MM.1S (cell line): ENCODE measurements around the gene GNAS-AS1.

Experiments used
- DNase-seq: peaks from one replicate; pipeline ENCODE4 v3.0.0-alpha.2; 2015
- H2AFZ ChIP-seq: fragments of 300-600 bp; sonication (generic); 2 replicates; pipeline ENCODE4 v1.6.0; 2016; ENCODE audit warnings: antibody characterized with exemption, low read length
- H3F3A ChIP-seq: fragments of 300-600 bp; sonication (generic); 2 replicates; pipeline ENCODE4 v1.6.1; 2016; ENCODE audit warnings: mild to moderate bottlenecking, antibody characterized with exemption, low read length, moderate library complexity, mixed read lengths; ENCODE audit not compliant: insufficient read depth
- H3K27ac ChIP-seq: fragments of 300-600 bp; sonication (generic); 2 replicates; pipeline ENCODE4 v1.5.1; 2016; ENCODE audit warnings: mild to moderate bottlenecking, low read length
- H3K27me3 ChIP-seq: fragments of 300-600 bp; sonication (generic); replicated peaks from 2 replicates; pipeline ENCODE4 v1.6.0; 2016; ENCODE audit warnings: low read length; ENCODE audit not compliant: insufficient read depth
- H3K36me3 ChIP-seq: fragments of 300-600 bp; sonication (generic); replicated peaks from 2 replicates; pipeline ENCODE4 v1.6.1; 2016; ENCODE audit warnings: mild to moderate bottlenecking, low read length, mixed read lengths; ENCODE audit not compliant: insufficient read depth
- H3K4me1 ChIP-seq: fragments of 300-600 bp; sonication (generic); 2 replicates; pipeline ENCODE4 v1.6.1; 2016; ENCODE audit warnings: low read length, mixed read lengths
- H3K4me2 ChIP-seq: fragments of 300-600 bp; sonication (generic); 2 replicates; pipeline ENCODE4 v1.6.0; 2016; ENCODE audit warnings: low read depth, low read length
- H3K4me3 ChIP-seq: fragments of 300-600 bp; sonication (generic); 2 replicates; pipeline ENCODE4 v1.5.1; 2016; ENCODE audit warnings: low read length, mixed read lengths
- H3K79me2 ChIP-seq: fragments of 300-600 bp; sonication (generic); 2 replicates; pipeline ENCODE4 v1.6.1; 2016; ENCODE audit warnings: mixed run types, low read length, mixed read lengths
- H3K9ac ChIP-seq: fragments of 300-600 bp; sonication (generic); 2 replicates; pipeline ENCODE4 v1.6.1; 2016; ENCODE audit warnings: low read length, mixed read lengths
- H3K9me2 ChIP-seq: fragments of 300-600 bp; sonication (generic); replicated peaks from 2 replicates; pipeline ENCODE4 v1.6.1; 2016; ENCODE audit warnings: mild to moderate bottlenecking, low read length, mixed read lengths; ENCODE audit not compliant: insufficient read depth
- H3K9me3 ChIP-seq: fragments of 300-600 bp; sonication (generic); replicated peaks from 2 replicates; pipeline ENCODE4 v1.6.1; 2016; ENCODE audit warnings: mild to moderate bottlenecking, low read length, mixed read lengths; ENCODE audit not compliant: insufficient read depth
- H4K20me1 ChIP-seq: fragments of 300-600 bp; sonication (generic); 2 replicates; pipeline ENCODE4 v1.6.1; 2016; ENCODE audit warnings: mild to moderate bottlenecking, low read length, moderate library complexity, mixed read lengths; ENCODE audit not compliant: insufficient read depth
- CTCF ChIP-seq: fragments of 300-600 bp; sonication (generic); IDR thresholded peaks from 2 replicates; pipeline ENCODE4 v1.5.1; 2016; ENCODE audit warnings: antibody characterized with exemption, low read length, mixed read lengths
- EZH2 ChIP-seq: fragments of 300-600 bp; sonication (generic); optimal IDR thresholded peaks from 2 replicates; pipeline ENCODE3; 2017; ENCODE audit warnings: low read depth, mild to moderate bottlenecking, antibody characterized with exemption, low read length, mixed read lengths
- EZH2phosphoT487 ChIP-seq: fragments of 300-600 bp; sonication (generic); IDR thresholded peaks from 2 replicates; pipeline ENCODE4 v1.6.1; 2018; ENCODE audit warnings: antibody characterized with exemption, low read length

GNAS-AS1 gene

GRCh38 chr20:58810879-58811250 lies 39.8 kb downstream of the GNAS-AS1 start:
- Histone ChIP-seq H3K9me3 (no peaks in the 10 kb centered on the region), H3K36me3 (no peaks in the 10 kb centered on the region), H2AFZ (no peak overlapping the region), H3K9me2 (no peaks in the 10 kb centered on the region), H3F3A (no peaks in the 10 kb centered on the region), H3K4me2 (no peak overlapping the region), H3K4me3 (no peak overlapping the region), H3K79me2 (no peaks in the 10 kb centered on the region), H3K27me3 (peaks cover 85% of the 10 kb centered on the region), H3K9ac (no peak overlapping the region), H3K27ac (no peak overlapping the region), H3K4me1 (no peaks in the 10 kb centered on the region), H4K20me1 (no peaks in the 10 kb centered on the region)
- TF ChIP-seq CTCF (no peak), EZH2phosphoT487 (no peak), EZH2 (no peak)
- no peak for DNase-seq

- H3K36me3 ChIP-seq, result no peaks in the 10 kb centered on the region
- H3K79me2 ChIP-seq, result no peaks in the 10 kb centered on the region
- H3K4me1 ChIP-seq, result no peaks in the 10 kb centered on the region
- H3K27me3 ChIP-seq, result peaks cover 90% of the 10 kb centered on the region
- H2AFZ ChIP-seq, result no peak overlapping the region
- H3K27ac ChIP-seq, result no peak overlapping the region
- H3F3A ChIP-seq, result no peaks in the 10 kb centered on the region
- H3K9me3 ChIP-seq, result no peaks in the 10 kb centered on the region
- TF ChIP-seq CTCF (no peak), EZH2 (no peak), EZH2phosphoT487 (no peak)
- no peaks in the 10 kb centered on the region for H4K20me1 ChIP-seq
- no peak overlapping the region for H3K9ac ChIP-seq
- no peaks in the 10 kb centered on the region for H3K9me2 ChIP-seq
- H3K4me3 ChIP-seq, result no peak overlapping the region
- no peak for DNase-seq
- no peak overlapping the region for H3K4me2 ChIP-seq
These were observed 40.4 kb downstream of the GNAS-AS1 start for GRCh38 chr20:58810116-58810878.

GRCh38 chr20:58808271-58809046 lies 42.2 kb downstream of the GNAS-AS1 start:
- no peak overlapping the region for H2AFZ ChIP-seq
- no peak overlapping the region for H3K9ac ChIP-seq
- H3K36me3 ChIP-seq, result no peaks in the 10 kb centered on the region
- H3K27me3 ChIP-seq, result peaks cover 100% of the 10 kb centered on the region
- no peak overlapping the region for H3K4me2 ChIP-seq
- H3K27ac ChIP-seq, result no peak overlapping the region
- no peaks in the 10 kb centered on the region for H3K4me1 ChIP-seq
- no peaks in the 10 kb centered on the region for H3K9me3 ChIP-seq
- no peaks in the 10 kb centered on the region for H3F3A ChIP-seq
- no peak for TF ChIP-seq CTCF
- TF ChIP-seq EZH2phosphoT487, result no peak
- TF ChIP-seq EZH2, result no peak
- no peak overlapping the region for H3K4me3 ChIP-seq
- no peaks in the 10 kb centered on the region for H3K9me2 ChIP-seq
- H3K79me2 ChIP-seq, result no peaks in the 10 kb centered on the region
- no peaks in the 10 kb centered on the region for H4K20me1 ChIP-seq
- no peak for DNase-seq
